Measurements from ENCODE around the gene MCF2L. TPM values are rescaled to one million over a fixed set of nuclear protein-coding genes. Genes with fewer than 3 reads are reported as not detected.

Gene MCF2L
- total and polyA plus RNA-seq, 9 of the 15 experiments (the other 6 are each of a cell fraction or from before 2014, with no cell fraction given): 0.05 to 0.25 (median 0.18) TPM; not detected in 5

DNA sequence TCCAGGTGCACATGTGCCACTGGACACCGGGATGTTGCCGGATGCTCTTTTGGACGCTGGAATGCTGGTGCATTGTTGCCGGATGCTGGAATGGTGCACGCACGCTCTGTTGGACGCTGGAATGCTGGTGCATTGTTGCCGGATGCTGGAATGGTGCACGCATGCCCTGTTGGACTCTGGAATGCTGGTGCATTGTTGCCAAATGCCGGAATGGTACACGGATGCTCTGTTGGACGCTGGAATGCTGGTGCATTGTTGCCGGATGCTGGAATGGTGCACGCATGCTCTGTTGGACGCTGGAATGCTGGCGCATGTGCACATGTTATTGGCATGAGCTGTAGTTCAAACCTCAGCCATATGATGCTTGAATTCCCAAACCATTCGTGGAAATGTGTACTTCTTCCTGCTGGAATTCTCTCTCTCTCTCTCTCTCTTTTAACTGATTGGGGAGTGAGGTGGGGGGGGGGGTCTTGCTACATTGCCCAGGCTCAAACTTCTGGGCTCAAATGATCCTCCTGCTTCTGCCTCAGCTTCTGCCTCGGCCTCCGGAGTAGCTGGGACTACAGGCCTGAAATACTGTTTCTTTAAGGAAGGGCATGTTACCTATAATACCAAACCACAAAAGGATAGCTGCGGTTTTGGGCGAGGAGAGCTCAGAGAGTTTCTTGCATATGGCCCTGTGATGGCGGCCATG, 1.2 kb upstream of the MCF2L start:
- H2AFZ ChIP-seq (ENCODE audit: low read depth, low read length): no peak overlapping the region
- no peaks in the 10 kb centered on the region for H3K79me2 ChIP-seq (ENCODE audit: control insufficient read depth, insufficient read depth, low read length)
- ATAC-seq (no peak), DNase-seq (ENCODE audit: extremely low read depth in 1 of 4, low spot score in 3 of 4) (no peak), FAIRE-seq (no peak)
- peaks cover 0 to 9% of the 10 kb centered on the region in 2 experiments; a peak in 2 of 5 replicates for H3K4me1 ChIP-seq (replicated peaks in 1 of 2; ENCODE audit: control insufficient read depth in 2 of 2, insufficient read depth in 2 of 2, low read length in 2 of 2)
- H3K4me3 ChIP-seq: no peak overlapping the region
- no peaks in the 10 kb centered on the region for H3K36me3 ChIP-seq (ENCODE audit: control insufficient read depth, insufficient read depth, low read length)
- BruUV-seq (replicated peaks): no TSS peak
- in situ Hi-C loops (cut with MboI) (no loop called here), intact Hi-C loops (cut with micrococcal nuclease) (no loop called here)
- no peak for TF ChIP-seq PCBP2 (IDR thresholded peaks at IDR 0.05; ENCODE audit: low read depth, low read length, poor library complexity, severe bottlenecking)
- no peak for TF ChIP-seq PPARD (CRISPR knock-in tag; IDR thresholded peaks at IDR 0.05)
- TF ChIP-seq ZBTB8A (IDR thresholded peaks at IDR 0.05; ENCODE audit: partially characterized antibody): no peak
- TF ChIP-seq MYNN (IDR thresholded peaks at IDR 0.05): no peak
- TF ChIP-seq MYNN (CRISPR knock-in tag; IDR thresholded peaks at IDR 0.05): no peak
- TF ChIP-seq, protein P1, sequence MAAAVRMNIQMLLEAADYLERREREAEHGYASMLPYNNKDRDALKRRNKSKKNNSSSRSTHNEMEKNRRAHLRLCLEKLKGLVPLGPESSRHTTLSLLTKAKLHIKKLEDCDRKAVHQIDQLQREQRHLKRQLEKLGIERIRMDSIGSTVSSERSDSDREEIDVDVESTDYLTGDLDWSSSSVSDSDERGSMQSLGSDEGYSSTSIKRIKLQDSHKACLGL (CRISPR knock-in tag; IDR thresholded peaks at IDR 0.05; ENCODE audit: borderline replicate concordance, poor library complexity, severe bottlenecking): no peak
- TF ChIP-seq SAP30 (IDR thresholded peaks at IDR 0.05; ENCODE audit: borderline replicate concordance, insufficient read depth, low read depth, low read length, poor library complexity, severe bottlenecking): no peak
- no peak for TF ChIP-seq ERF (CRISPR knock-in tag; IDR thresholded peaks at IDR 0.05)
- no peak for TF ChIP-seq DNMT1 (IDR thresholded peaks at IDR 0.05)
- TF ChIP-seq, protein P2, sequence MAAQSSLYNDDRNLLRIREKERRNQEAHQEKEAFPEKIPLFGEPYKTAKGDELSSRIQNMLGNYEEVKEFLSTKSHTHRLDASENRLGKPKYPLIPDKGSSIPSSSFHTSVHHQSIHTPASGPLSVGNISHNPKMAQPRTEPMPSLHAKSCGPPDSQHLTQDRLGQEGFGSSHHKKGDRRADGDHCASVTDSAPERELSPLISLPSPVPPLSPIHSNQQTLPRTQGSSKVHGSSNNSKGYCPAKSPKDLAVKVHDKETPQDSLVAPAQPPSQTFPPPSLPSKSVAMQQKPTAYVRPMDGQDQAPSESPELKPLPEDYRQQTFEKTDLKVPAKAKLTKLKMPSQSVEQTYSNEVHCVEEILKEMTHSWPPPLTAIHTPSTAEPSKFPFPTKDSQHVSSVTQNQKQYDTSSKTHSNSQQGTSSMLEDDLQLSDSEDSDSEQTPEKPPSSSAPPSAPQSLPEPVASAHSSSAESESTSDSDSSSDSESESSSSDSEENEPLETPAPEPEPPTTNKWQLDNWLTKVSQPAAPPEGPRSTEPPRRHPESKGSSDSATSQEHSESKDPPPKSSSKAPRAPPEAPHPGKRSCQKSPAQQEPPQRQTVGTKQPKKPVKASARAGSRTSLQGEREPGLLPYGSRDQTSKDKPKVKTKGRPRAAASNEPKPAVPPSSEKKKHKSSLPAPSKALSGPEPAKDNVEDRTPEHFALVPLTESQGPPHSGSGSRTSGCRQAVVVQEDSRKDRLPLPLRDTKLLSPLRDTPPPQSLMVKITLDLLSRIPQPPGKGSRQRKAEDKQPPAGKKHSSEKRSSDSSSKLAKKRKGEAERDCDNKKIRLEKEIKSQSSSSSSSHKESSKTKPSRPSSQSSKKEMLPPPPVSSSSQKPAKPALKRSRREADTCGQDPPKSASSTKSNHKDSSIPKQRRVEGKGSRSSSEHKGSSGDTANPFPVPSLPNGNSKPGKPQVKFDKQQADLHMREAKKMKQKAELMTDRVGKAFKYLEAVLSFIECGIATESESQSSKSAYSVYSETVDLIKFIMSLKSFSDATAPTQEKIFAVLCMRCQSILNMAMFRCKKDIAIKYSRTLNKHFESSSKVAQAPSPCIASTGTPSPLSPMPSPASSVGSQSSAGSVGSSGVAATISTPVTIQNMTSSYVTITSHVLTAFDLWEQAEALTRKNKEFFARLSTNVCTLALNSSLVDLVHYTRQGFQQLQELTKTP (IDR thresholded peaks at IDR 0.05; ENCODE audit: low read depth in 1 of 2, partially characterized antibody in 2 of 2): no peak
- TF ChIP-seq, protein P3, sequence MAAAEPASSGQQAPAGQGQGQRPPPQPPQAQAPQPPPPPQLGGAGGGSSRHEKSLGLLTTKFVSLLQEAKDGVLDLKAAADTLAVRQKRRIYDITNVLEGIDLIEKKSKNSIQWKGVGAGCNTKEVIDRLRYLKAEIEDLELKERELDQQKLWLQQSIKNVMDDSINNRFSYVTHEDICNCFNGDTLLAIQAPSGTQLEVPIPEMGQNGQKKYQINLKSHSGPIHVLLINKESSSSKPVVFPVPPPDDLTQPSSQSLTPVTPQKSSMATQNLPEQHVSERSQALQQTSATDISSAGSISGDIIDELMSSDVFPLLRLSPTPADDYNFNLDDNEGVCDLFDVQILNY (CRISPR knock-in tag; IDR thresholded peaks at IDR 0.05): no peak
- TF ChIP-seq, protein P4, sequence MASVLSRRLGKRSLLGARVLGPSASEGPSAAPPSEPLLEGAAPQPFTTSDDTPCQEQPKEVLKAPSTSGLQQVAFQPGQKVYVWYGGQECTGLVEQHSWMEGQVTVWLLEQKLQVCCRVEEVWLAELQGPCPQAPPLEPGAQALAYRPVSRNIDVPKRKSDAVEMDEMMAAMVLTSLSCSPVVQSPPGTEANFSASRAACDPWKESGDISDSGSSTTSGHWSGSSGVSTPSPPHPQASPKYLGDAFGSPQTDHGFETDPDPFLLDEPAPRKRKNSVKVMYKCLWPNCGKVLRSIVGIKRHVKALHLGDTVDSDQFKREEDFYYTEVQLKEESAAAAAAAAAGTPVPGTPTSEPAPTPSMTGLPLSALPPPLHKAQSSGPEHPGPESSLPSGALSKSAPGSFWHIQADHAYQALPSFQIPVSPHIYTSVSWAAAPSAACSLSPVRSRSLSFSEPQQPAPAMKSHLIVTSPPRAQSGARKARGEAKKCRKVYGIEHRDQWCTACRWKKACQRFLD (CRISPR knock-in tag; IDR thresholded peaks at IDR 0.05): no peak
- no peak for TF ChIP-seq ZNF263 (CRISPR knock-in tag; IDR thresholded peaks at IDR 0.05; ENCODE audit: borderline replicate concordance)
- no peak overlapping the region for H3K27ac ChIP-seq (ENCODE audit: extremely low read depth, low read depth, low read length)
- peaks cover 9 to 57% of the 10 kb centered on the region in 2 experiments; a peak in 4 of 5 replicates for H3K27me3 ChIP-seq (ENCODE audit: control insufficient read depth in 2 of 2, insufficient read depth in 2 of 2, low read length in 2 of 2)
- CTCF ChIA-PET (ENCODE audit: low intra/inter-chr PET ratio): no interaction called here
- no peaks in the 10 kb centered on the region for H4K20me1 ChIP-seq (replicated peaks; ENCODE audit: control insufficient read depth, insufficient read depth, low read length)
- no peaks in the 10 kb centered on the region for H3K9me1 ChIP-seq (ENCODE audit: control insufficient read depth, insufficient read depth, low read length)
- no peaks in the 10 kb centered on the region for H3K9me3 ChIP-seq (replicated peaks; ENCODE audit: control insufficient read depth, insufficient read depth, low read depth, low read length)
- POLR2A ChIA-PET: interaction anchor here (0.6 kb wide), 2 partner anchors 35 to 951 kb away, joined by 3 read pairs; no protein-coding TSS in a partner anchor
- no peak overlapping the region for H3K9ac ChIP-seq (ENCODE audit: insufficient read depth in 1 of 2, low read depth in 2 of 2, low read length in 2 of 2)
- H3K4me2 ChIP-seq (ENCODE audit: insufficient read depth, low read length): no peak overlapping the region
- 4% methylated on average over 18 of the region's 22 CpGs for WGBS (ENCODE audit: insufficient coverage, low coverage, missing lambda C conversion rate)

All from K562 (cell line).